Measurements from ENCODE around the gene A3GALT2.

The A3GALT2 gene

GRCh38 chr1:33349778-33350610 is 29.1 kb upstream of the A3GALT2 start:
- peak; percentile 88 for DNase-seq

- DNase-seq: no peak
Measured at GRCh38 chr1:33349081-33349759, 28.3 kb upstream of the A3GALT2 start.

- DNase-seq: no peak
Measured at GRCh38 chr1:33348676-33349080, 27.8 kb upstream of the A3GALT2 start.

GRCh38 chr1:33348194-33348593 is 27.3 kb upstream of the A3GALT2 start:
- DNase-seq: no peak

GRCh38 chr1:33347650-33347992 is 26.7 kb upstream of the A3GALT2 start:
- DNase-seq: no peak

- no peak for DNase-seq
Measured at GRCh38 chr1:33346927-33347649, 26.2 kb upstream of the A3GALT2 start.

GRCh38 chr1:33346533-33346926 is 25.6 kb upstream of the A3GALT2 start:
- no peak for DNase-seq

GRCh38 chr1:33344896-33345560 is 24.1 kb upstream of the A3GALT2 start:
- DNase-seq: no peak

GRCh38 chr1:33343539-33343938 is 22.6 kb upstream of the A3GALT2 start:
- no peak for DNase-seq

GRCh38 chr1:33342041-33342723 is 21.3 kb upstream of the A3GALT2 start:
- DNase-seq: peak; percentile 99

GRCh38 chr1:33341190-33341589 is 20.3 kb upstream of the A3GALT2 start:
- DNase-seq: no peak

GRCh38 chr1:33339413-33339812 is 18.5 kb upstream of the A3GALT2 start:
- DNase-seq: no peak

- no peak for DNase-seq
Measured at GRCh38 chr1:33338440-33339211, 17.7 kb upstream of the A3GALT2 start.

GRCh38 chr1:33338048-33338439 is 17.1 kb upstream of the A3GALT2 start:
- no peak for DNase-seq

- DNase-seq: no peak
Measured at GRCh38 chr1:33337441-33337840, 16.5 kb upstream of the A3GALT2 start.

- DNase-seq: peak; percentile 58
Measured at GRCh38 chr1:33336580-33336979, 15.7 kb upstream of the A3GALT2 start.

GRCh38 chr1:33335020-33335419 is 14.1 kb upstream of the A3GALT2 start:
- DNase-seq: no peak

- no peak for DNase-seq
Measured at GRCh38 chr1:33334081-33334552, 13.2 kb upstream of the A3GALT2 start.

- no peak for DNase-seq
Measured at GRCh38 chr1:33332881-33333280, 12.0 kb upstream of the A3GALT2 start.

GRCh38 chr1:33332357-33332789 is 11.5 kb upstream of the A3GALT2 start:
- no peak for DNase-seq

Measured in NCI-H510A treated with DMSO at 0.1 percent for 48 hours (cell line).